SK-N-SH (cell line): Measurements from ENCODE around the gene MAN1A1. TPM values are rescaled to one million over a fixed set of nuclear protein-coding genes. Genes with fewer than 3 reads are reported as not detected.

Experiments used
- CTCF ChIA-PET: fragments of 300-600, 350-600 bp; formaldehyde crosslinking; extraction: SDS; loops from one replicate; lab custom pipeline; 2021; lab: Yijun Ruan, JAX
- POLR2A ChIA-PET: fragments of 350-600 bp; sonication (Branson Sonifier 250); formaldehyde crosslinking; extraction: SDS; loops from one replicate; lab custom pipeline; 2020; ENCODE audit warnings: antibody characterized with exemption, inconsistent platforms; lab: Yijun Ruan, JAX
- DNase-seq: peaks from one replicate; pipeline ENCODE4 v3.0.0; 2012
- H2AFZ ChIP-seq: fragments of 200-600 bp; sonication (generic); 2 replicates; pipeline ENCODE4 v1.8.1; 2016; ENCODE audit warnings: antibody characterized with exemption, mild to moderate bottlenecking, low read depth
- H3F3A ChIP-seq: fragments of 200-600 bp; sonication (generic); replicated peaks from 2 replicates; pipeline ENCODE3; 2016; ENCODE audit warnings: antibody characterized with exemption, mild to moderate bottlenecking; ENCODE audit not compliant: insufficient read depth
- H3K27ac ChIP-seq, 2 experiments: fragments of 200-500 bp in 1 of 2; fragments of 200-600 bp in 1 of 2; sonication (Bioruptor generic) in 1 of 2; sonication (generic), shearing (Covaris generic) in 1 of 2; 2 replicates each; pipeline versions ENCODE4 v1.5.1 to v1.6.1; 2014 to 2016; ENCODE audit warnings: low read depth in 2 of 2, inconsistent platforms in 1 of 2, low read length in 1 of 2, mild to moderate bottlenecking in 1 of 2, mixed read lengths in 1 of 2
- H3K27me3 ChIP-seq: fragments of 200-600 bp; sonication (generic), shearing (Covaris generic); 2 replicates; pipeline ENCODE4 v1.6.1; 2016; ENCODE audit warnings: mixed run types; ENCODE audit not compliant: insufficient read depth
- H3K36me3 ChIP-seq, 2 experiments: fragments of 200-500 bp in 1 of 2; fragments of 200-600 bp in 1 of 2; sonication (Bioruptor generic) in 1 of 2; sonication (generic) in 1 of 2; replicated peaks in 1 of 2; 2 replicates each; pipeline versions ENCODE3 to v1.5.1; 2014 to 2016; ENCODE audit warnings: low read length in 1 of 2, mild to moderate bottlenecking in 1 of 2; ENCODE audit not compliant: insufficient read depth in 2 of 2, control insufficient read depth in 1 of 2
- H3K4me1 ChIP-seq, 2 experiments: fragments of 200-500 bp in 1 of 2; fragments of 200-600 bp in 1 of 2; sonication (Bioruptor generic) in 1 of 2; sonication (generic), shearing (Covaris generic) in 1 of 2; 2 replicates each; pipeline versions ENCODE4 v1.5.1 to v1.6.1; 2014 to 2016; ENCODE audit warnings: low read depth in 1 of 2, low read length in 1 of 2, mixed run types in 1 of 2; ENCODE audit not compliant: insufficient read depth in 2 of 2, control insufficient read depth in 1 of 2
- H3K4me2 ChIP-seq: fragments of 200-600 bp; sonication (generic), shearing (Covaris generic); 2 replicates; pipeline ENCODE4 v1.6.1; 2017; ENCODE audit warnings: mixed run types
- H3K4me3 ChIP-seq, 2 experiments: fragments of 200-500 bp in 1 of 2; fragments of 200-600 bp in 1 of 2; sonication (Bioruptor generic) in 1 of 2; sonication (generic), shearing (Covaris generic) in 1 of 2; 2 replicates each; pipeline versions ENCODE4 v1.5.1 to v1.8.1; 2014 to 2016; ENCODE audit warnings: low read depth in 2 of 2, inconsistent platforms in 1 of 2, low read length in 1 of 2, mild to moderate bottlenecking in 1 of 2, mixed read lengths in 1 of 2, moderate library complexity in 1 of 2
- H3K79me2 ChIP-seq: fragments of 200-600 bp; sonication (generic); 2 replicates; pipeline ENCODE4 v1.8.1; 2017; ENCODE audit warnings: mild to moderate bottlenecking; ENCODE audit not compliant: insufficient read depth
- H3K9ac ChIP-seq: fragments of 200-600 bp; sonication (generic); 2 replicates; pipeline ENCODE4 v1.6.1; 2017; ENCODE audit warnings: mixed run types
- H3K9me2 ChIP-seq: fragments of 200-600 bp; sonication (generic); 2 replicates; pipeline ENCODE4 v1.6.1; 2017; ENCODE audit warnings: mixed run types
- H3K9me3 ChIP-seq: fragments of 200-600 bp; sonication (generic); 2 replicates; pipeline ENCODE4 v1.6.1; 2017; ENCODE audit warnings: mixed run types, mild to moderate bottlenecking, moderate library complexity
- H4K20me1 ChIP-seq: fragments of 200-600 bp; sonication (generic); 2 replicates; pipeline ENCODE4 v1.6.1; 2017; ENCODE audit warnings: mild to moderate bottlenecking, mixed run types; ENCODE audit not compliant: insufficient read depth
- CHD2 ChIP-seq: fragments of 150-350 bp; IDR thresholded peaks from 2 replicates; pipeline ENCODE4 v1.6.1; 2018; ENCODE audit warnings: low read length; ENCODE audit not compliant: partially characterized antibody
- ELF1 ChIP-seq: IDR thresholded peaks from 2 replicates; pipeline ENCODE4 v1.4.0; 2012
- EP300 ChIP-seq, 2 experiments: IDR thresholded peaks; 2 replicates each; pipeline versions ENCODE4 v1.4.0 to v1.6.1; 2012; ENCODE audit warnings: borderline replicate concordance in 1 of 2, low read depth in 1 of 2, low read length in 1 of 2
- FOSL2 ChIP-seq: IDR thresholded peaks from 2 replicates; pipeline ENCODE4 v1.4.0; 2012; ENCODE audit warnings: low read depth, mild to moderate bottlenecking, moderate library complexity, borderline replicate concordance
- FOXJ3 ChIP-seq: sonication (generic); formaldehyde crosslinking; IDR thresholded peaks from 2 replicates; pipeline ENCODE4 v1.5.1; 2020; ENCODE audit warnings: mild to moderate bottlenecking, missing genetic modification reagents
- FOXM1 ChIP-seq: IDR thresholded peaks from 2 replicates; pipeline ENCODE4 v1.4.0; 2012; ENCODE audit warnings: low read depth, mild to moderate bottlenecking
- JUND ChIP-seq: IDR thresholded peaks from 2 replicates; pipeline ENCODE4 v1.4.0; 2012
- MXI1 ChIP-seq: IDR thresholded peaks from 2 replicates; pipeline ENCODE4 v1.6.1; 2012; ENCODE audit warnings: mild to moderate bottlenecking, low read depth, low read length, improper control_type of control experiment
- NFIC ChIP-seq: IDR thresholded peaks from 2 replicates; pipeline ENCODE4 v1.4.0; 2012; ENCODE audit warnings: borderline replicate concordance
- NRF1 ChIP-seq: IDR thresholded peaks from 2 replicates; pipeline ENCODE4 v1.6.1; 2012; ENCODE audit warnings: low read depth, mild to moderate bottlenecking, low read length
- POLR2AphosphoS5 ChIP-seq: IDR thresholded peaks from 2 replicates; pipeline ENCODE4 v1.6.1; 2012; ENCODE audit warnings: low read depth, low read length
- RAD21 ChIP-seq: IDR thresholded peaks from 2 replicates; pipeline ENCODE4 v1.6.1; 2012; ENCODE audit warnings: mild to moderate bottlenecking, low read length
- RCOR1 ChIP-seq: fragments of 150-350 bp; IDR thresholded peaks from 2 replicates; pipeline ENCODE4 v1.6.1; 2017; ENCODE audit warnings: antibody characterized with exemption, low read length
- RFX5 ChIP-seq: IDR thresholded peaks from 2 replicates; pipeline ENCODE4 v1.6.1; 2012; ENCODE audit warnings: mild to moderate bottlenecking, improper control_type of control experiment, low read length
- RXRA ChIP-seq: IDR thresholded peaks from 2 replicates; pipeline ENCODE4 v1.4.0; 2012; ENCODE audit warnings: low read depth, mild to moderate bottlenecking, borderline replicate concordance
- SMC3 ChIP-seq: IDR thresholded peaks from 2 replicates; pipeline ENCODE4 v1.6.1; 2012; ENCODE audit warnings: low read depth, low read length, improper control_type of control experiment
- TCF12 ChIP-seq: IDR thresholded peaks from 2 replicates; pipeline ENCODE4 v1.4.0; 2012
- TEAD4 ChIP-seq: IDR thresholded peaks from 2 replicates; pipeline ENCODE4 v1.4.0; 2012; ENCODE audit warnings: mild to moderate bottlenecking, borderline replicate concordance; ENCODE audit not compliant: insufficient read depth
- YY1 ChIP-seq: IDR thresholded peaks from 2 replicates; pipeline ENCODE4 v1.4.0; 2012; ENCODE audit warnings: low read depth, mild to moderate bottlenecking
- WGBS: methylation state at CpG from one replicate; pipeline ENCODE4 v1.1.6; 2017; ENCODE audit warnings: low lambda C conversion rate; 5-methylcytosine and 5-hydroxymethylcytosine counted together
- polyA plus RNA-seq, 3 experiments: library from polyadenylated mRNA; depleted of rRNA; stranded (reverse); fragments of >200 nt; gene quantifications; 2 replicates each; pipeline ENCODE4 v1.2.3, GENCODE V29; 2012
- TF ChIP-seq, protein P1 (sequence below): IDR thresholded peaks from 2 replicates; pipeline ENCODE4; 2012
- TF ChIP-seq, protein P2 (sequence below): IDR thresholded peaks from 2 replicates; pipeline ENCODE4 v1.6.1; 2012; ENCODE audit warnings: mild to moderate bottlenecking, low read depth, low read length, moderate library complexity
- TF ChIP-seq, protein P3 (sequence below): IDR thresholded peaks from 2 replicates; pipeline ENCODE4 v1.4.0; 2012; ENCODE audit warnings: low read depth
- TF ChIP-seq, protein P4 (sequence below): fragments of 200-600 bp; sonication (generic); IDR thresholded peaks from 2 replicates; pipeline ENCODE4 v1.6.1; 2017; ENCODE audit warnings: antibody characterized with exemption, mild to moderate bottlenecking, moderate library complexity

Gene MAN1A1
- polyA plus RNA-seq, 1 of the 3 experiments (the other 2 are of a cell fraction): 28.0 TPM

DNA sequence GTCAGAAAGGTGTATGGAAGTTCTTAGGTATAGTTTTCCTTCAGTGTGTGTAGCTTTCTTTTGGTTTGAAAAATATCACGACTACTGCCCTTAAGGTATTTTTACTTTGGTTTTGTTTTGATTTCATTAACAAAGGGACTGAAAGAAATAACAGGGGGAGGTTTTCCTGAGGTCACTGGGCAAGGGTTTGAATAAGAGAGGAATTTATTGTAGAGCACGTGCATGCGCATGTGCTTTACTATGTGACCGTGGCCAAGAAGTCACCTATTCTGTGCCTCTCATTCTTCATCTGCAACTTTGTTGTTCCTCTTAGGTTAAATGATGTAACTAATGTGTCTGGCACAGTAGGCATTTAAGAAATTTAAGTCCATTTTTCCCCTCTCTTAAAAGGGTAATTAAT, 4.1 kb upstream of the MAN1A1 start:
- peaks cover 11% of the 10 kb centered on the region for H3F3A ChIP-seq
- H3K4me1 ChIP-seq: no peaks in the 10 kb centered on the region; a peak in 1 of 4 replicates
- H3K36me3 ChIP-seq: no peaks in the 10 kb centered on the region
- no peak overlapping the region for H2AFZ ChIP-seq
- H3K9ac ChIP-seq: no peak overlapping the region
- no peak overlapping the region for H3K27ac ChIP-seq
- no peaks in the 10 kb centered on the region for H3K79me2 ChIP-seq
- no peak overlapping the region for H3K4me3 ChIP-seq
- no peaks in the 10 kb centered on the region for H3K27me3 ChIP-seq
- H4K20me1 ChIP-seq: no peaks in the 10 kb centered on the region
- CTCF ChIA-PET: interaction anchor here (0.6 kb wide), 1 partner anchor 20 kb away, joined by 4 read pairs; no protein-coding TSS in a partner anchor
- no peak for TF ChIP-seq NFIC
- TF ChIP-seq TCF12: no peak
- TF ChIP-seq ELF1: no peak
- no peak for TF ChIP-seq RFX5
- H3K9me2 ChIP-seq: no peaks in the 10 kb centered on the region
- DNase-seq: no peak
- no peak overlapping the region for H3K4me2 ChIP-seq
- POLR2A ChIA-PET: no interaction called here
- 92% methylated on average over 4 of the region's 4 CpGs for WGBS
- no peaks in the 10 kb centered on the region for H3K9me3 ChIP-seq

DNA sequence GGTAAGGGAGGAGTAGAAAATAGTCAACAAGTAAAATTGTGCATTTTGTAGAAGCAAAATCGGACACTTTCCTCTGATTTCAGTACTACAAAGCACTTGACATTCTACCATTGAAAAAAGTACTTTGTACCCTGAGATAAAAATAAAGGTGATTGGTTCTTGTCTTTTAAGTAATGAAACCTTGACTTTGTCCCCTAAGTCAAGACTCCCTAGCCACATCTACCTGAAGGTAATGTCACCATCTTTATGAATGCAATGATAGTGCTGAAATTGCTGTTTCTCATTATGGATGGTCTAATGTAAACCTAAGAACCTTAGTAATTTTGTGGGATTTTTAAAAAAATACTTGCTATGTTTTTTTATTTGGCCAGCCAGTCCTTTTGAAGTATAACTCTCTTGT, 2.4 kb upstream of the MAN1A1 start:
- peaks cover 0 to 7% of the 10 kb centered on the region in 2 experiments; a peak in 3 of 4 replicates for H3K4me1 ChIP-seq
- H3K79me2 ChIP-seq: peaks cover 14% of the 10 kb centered on the region
- H3K4me3 ChIP-seq: no peak overlapping the region
- H3K4me2 ChIP-seq: no peak overlapping the region
- no peaks in the 10 kb centered on the region for H3K9me3 ChIP-seq
- peaks cover 12% of the 10 kb centered on the region for H4K20me1 ChIP-seq
- peaks cover 0 to under 1% of the 10 kb centered on the region in 2 experiments for H3K36me3 ChIP-seq
- no peak for DNase-seq
- H3K9me2 ChIP-seq: no peaks in the 10 kb centered on the region
- H2AFZ ChIP-seq: no peak overlapping the region; the same call in 1 of the 2 replicates
- 91% methylated on average over 1 of the region's 1 CpG for WGBS
- POLR2A ChIA-PET: no interaction called here
- no peak overlapping the region for H3K9ac ChIP-seq
- TF ChIP-seq RFX5 (no peak), EP300 (IDR thresholded peaks at IDR 0.05; ENCODE audit: borderline replicate concordance in 1 of 2, low read depth in 1 of 2, low read length in 1 of 2) (no peak), RAD21 (no peak), CHD2 (no peak), FOXJ3 (CRISPR knock-in tag) (no peak), RXRA (no peak), JUND (no peak), RCOR1 (no peak), TEAD4 (no peak), NRF1 (no peak), MXI1 (no peak), FOXM1 (no peak), FOSL2 (no peak), SMC3 (no peak), POLR2AphosphoS5 (no peak), YY1 (no peak)
- TF ChIP-seq, protein P1, sequence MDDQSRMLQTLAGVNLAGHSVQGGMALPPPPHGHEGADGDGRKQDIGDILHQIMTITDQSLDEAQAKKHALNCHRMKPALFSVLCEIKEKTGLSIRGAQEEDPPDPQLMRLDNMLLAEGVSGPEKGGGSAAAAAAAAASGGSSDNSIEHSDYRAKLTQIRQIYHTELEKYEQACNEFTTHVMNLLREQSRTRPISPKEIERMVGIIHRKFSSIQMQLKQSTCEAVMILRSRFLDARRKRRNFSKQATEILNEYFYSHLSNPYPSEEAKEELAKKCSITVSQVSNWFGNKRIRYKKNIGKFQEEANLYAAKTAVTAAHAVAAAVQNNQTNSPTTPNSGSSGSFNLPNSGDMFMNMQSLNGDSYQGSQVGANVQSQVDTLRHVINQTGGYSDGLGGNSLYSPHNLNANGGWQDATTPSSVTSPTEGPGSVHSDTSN: no peak
- TF ChIP-seq, protein P2, sequence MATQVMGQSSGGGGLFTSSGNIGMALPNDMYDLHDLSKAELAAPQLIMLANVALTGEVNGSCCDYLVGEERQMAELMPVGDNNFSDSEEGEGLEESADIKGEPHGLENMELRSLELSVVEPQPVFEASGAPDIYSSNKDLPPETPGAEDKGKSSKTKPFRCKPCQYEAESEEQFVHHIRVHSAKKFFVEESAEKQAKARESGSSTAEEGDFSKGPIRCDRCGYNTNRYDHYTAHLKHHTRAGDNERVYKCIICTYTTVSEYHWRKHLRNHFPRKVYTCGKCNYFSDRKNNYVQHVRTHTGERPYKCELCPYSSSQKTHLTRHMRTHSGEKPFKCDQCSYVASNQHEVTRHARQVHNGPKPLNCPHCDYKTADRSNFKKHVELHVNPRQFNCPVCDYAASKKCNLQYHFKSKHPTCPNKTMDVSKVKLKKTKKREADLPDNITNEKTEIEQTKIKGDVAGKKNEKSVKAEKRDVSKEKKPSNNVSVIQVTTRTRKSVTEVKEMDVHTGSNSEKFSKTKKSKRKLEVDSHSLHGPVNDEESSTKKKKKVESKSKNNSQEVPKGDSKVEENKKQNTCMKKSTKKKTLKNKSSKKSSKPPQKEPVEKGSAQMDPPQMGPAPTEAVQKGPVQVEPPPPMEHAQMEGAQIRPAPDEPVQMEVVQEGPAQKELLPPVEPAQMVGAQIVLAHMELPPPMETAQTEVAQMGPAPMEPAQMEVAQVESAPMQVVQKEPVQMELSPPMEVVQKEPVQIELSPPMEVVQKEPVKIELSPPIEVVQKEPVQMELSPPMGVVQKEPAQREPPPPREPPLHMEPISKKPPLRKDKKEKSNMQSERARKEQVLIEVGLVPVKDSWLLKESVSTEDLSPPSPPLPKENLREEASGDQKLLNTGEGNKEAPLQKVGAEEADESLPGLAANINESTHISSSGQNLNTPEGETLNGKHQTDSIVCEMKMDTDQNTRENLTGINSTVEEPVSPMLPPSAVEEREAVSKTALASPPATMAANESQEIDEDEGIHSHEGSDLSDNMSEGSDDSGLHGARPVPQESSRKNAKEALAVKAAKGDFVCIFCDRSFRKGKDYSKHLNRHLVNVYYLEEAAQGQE: no peak
- TF ChIP-seq, protein P3, sequence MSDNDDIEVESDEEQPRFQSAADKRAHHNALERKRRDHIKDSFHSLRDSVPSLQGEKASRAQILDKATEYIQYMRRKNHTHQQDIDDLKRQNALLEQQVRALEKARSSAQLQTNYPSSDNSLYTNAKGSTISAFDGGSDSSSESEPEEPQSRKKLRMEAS: no peak
- TF ChIP-seq, protein P4, sequence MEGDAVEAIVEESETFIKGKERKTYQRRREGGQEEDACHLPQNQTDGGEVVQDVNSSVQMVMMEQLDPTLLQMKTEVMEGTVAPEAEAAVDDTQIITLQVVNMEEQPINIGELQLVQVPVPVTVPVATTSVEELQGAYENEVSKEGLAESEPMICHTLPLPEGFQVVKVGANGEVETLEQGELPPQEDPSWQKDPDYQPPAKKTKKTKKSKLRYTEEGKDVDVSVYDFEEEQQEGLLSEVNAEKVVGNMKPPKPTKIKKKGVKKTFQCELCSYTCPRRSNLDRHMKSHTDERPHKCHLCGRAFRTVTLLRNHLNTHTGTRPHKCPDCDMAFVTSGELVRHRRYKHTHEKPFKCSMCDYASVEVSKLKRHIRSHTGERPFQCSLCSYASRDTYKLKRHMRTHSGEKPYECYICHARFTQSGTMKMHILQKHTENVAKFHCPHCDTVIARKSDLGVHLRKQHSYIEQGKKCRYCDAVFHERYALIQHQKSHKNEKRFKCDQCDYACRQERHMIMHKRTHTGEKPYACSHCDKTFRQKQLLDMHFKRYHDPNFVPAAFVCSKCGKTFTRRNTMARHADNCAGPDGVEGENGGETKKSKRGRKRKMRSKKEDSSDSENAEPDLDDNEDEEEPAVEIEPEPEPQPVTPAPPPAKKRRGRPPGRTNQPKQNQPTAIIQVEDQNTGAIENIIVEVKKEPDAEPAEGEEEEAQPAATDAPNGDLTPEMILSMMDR: no peak
- H3K27ac ChIP-seq: no peak overlapping the region
- CTCF ChIA-PET: interaction anchor here (1.3 to 2.3 kb wide), 4 partner anchors 18 to 210 kb away, joined by 3 to 32 read pairs (median 11); no protein-coding TSS in a partner anchor
- H3K27me3 ChIP-seq: no peaks in the 10 kb centered on the region
- H3F3A ChIP-seq: peaks cover 11% of the 10 kb centered on the region
